Panc1 (cell line): Measurements from ENCODE around the gene CCDC61. TPM values are rescaled to one million over a fixed set of nuclear protein-coding genes. Genes with fewer than 3 reads are reported as not detected.

ENCODE experiments used
- ATAC-seq: fragments of 200-7000 bp; cut with Tn5 transposase; 2 replicates; pipeline ENCODE4 v1.9.1; 2020; ENCODE audit warnings: mild to moderate bottlenecking, moderate library complexity
- BruUV-seq: library from RNA; stranded (reverse); fragments of 400-500 nt; replicated peaks from 2 replicates; lab custom pipeline; 2021; lab: Mats Ljungman, UMichigan
- CTCF ChIA-PET: fragments of 300-600 bp; sonication (Branson Sonifier 250); formaldehyde crosslinking; loops from one replicate; lab custom pipeline; 2022; ENCODE audit warnings: antibody characterized with exemption; lab: Charles Lee
- POLR2A ChIA-PET: fragments of 300-600 bp; sonication (Branson Sonifier 250); formaldehyde crosslinking; loops from one replicate; lab custom pipeline; 2022; ENCODE audit warnings: antibody characterized with exemption; lab: Charles Lee
- DNase-seq: peaks from one replicate; pipeline ENCODE4 v3.0.0-alpha.2; 2010; ENCODE audit warnings: low read depth, low spot score
- H3K27ac ChIP-seq: 2 replicates; pipeline ENCODE4 v1.5.1; 2011; ENCODE audit warnings: mild to moderate bottlenecking, low read length, inconsistent platforms
- H3K27me3 ChIP-seq: fragments of 200-500 bp; sonication (Bioruptor generic); 2 replicates; pipeline ENCODE4 v1.6.0; 2014; ENCODE audit warnings: low read length, inconsistent platforms; ENCODE audit not compliant: control insufficient read depth, insufficient read depth
- H3K36me3 ChIP-seq: fragments of 200-500 bp; sonication (Bioruptor generic); 2 replicates; pipeline ENCODE4 v1.5.1; 2014; ENCODE audit warnings: inconsistent platforms, mild to moderate bottlenecking, low read length, moderate library complexity; ENCODE audit not compliant: control insufficient read depth, insufficient read depth
- H3K4me1 ChIP-seq: 2 replicates; pipeline ENCODE4 v1.5.1; 2011; ENCODE audit warnings: inconsistent platforms, mild to moderate bottlenecking, low read length, moderate library complexity; ENCODE audit not compliant: control insufficient read depth, insufficient read depth
- H3K4me3 ChIP-seq, 2 experiments: 2 replicates each; pipeline ENCODE4 v1.5.1; 2011 to 2012; ENCODE audit warnings: low read depth in 2 of 2, low read length in 2 of 2, mild to moderate bottlenecking in 2 of 2, inconsistent platforms in 1 of 2, moderate library complexity in 1 of 2
- H3K9me3 ChIP-seq: fragments of 200-500 bp; sonication (Bioruptor generic); 2 replicates; pipeline ENCODE4 v1.5.1; 2014; ENCODE audit warnings: low read depth, mild to moderate bottlenecking, inconsistent platforms, low read length, moderate library complexity; ENCODE audit not compliant: control insufficient read depth, insufficient read depth
- POLR2AphosphoS5 ChIP-seq: IDR thresholded peaks from 2 replicates; pipeline ENCODE4 v1.6.1; 2012; ENCODE audit warnings: mild to moderate bottlenecking, low read depth, low read length, moderate library complexity
- SIN3A ChIP-seq: IDR thresholded peaks from 2 replicates; pipeline ENCODE4 v1.6.1; 2012; ENCODE audit warnings: low read depth, mild to moderate bottlenecking, low read length, moderate library complexity, borderline replicate concordance; ENCODE audit not compliant: insufficient read depth
- TCF7L2 ChIP-seq: IDR thresholded peaks from 2 replicates; pipeline ENCODE4 v1.6.1; 2011; ENCODE audit warnings: mild to moderate bottlenecking, low read depth, low read length, inconsistent platforms
- in situ Hi-C: cut with HindIII; loops from 2 replicates; pipeline ENCODE4 v1.10.0; 2016; ENCODE audit warnings: low sequenced_read_pairs, low pct_unique_long_range_greater_than_20kb
- intact Hi-C: fragments of 100-400 bp; cut with micrococcal nuclease; formaldehyde crosslinking; loops from one replicate; pipeline ENCODE4 v1.10.0; 2022; ENCODE audit not compliant: unreplicated experiment
- total RNA-seq: library from RNA; stranded (reverse); gene quantifications from one replicate; pipeline ENCODE4 v1.2.1, GENCODE V29; 2021; ENCODE audit not compliant: unreplicated experiment
- TF ChIP-seq, protein P1 (sequence below), 2 experiments: IDR thresholded peaks; 2 replicates each; pipeline ENCODE4 v1.6.1; 2011 to 2012; ENCODE audit warnings: low read depth in 2 of 2, control low read depth in 1 of 2, low read length in 1 of 2, mild to moderate bottlenecking in 1 of 2, moderate library complexity in 1 of 2; ENCODE audit not compliant: insufficient read depth in 1 of 2
- TF ChIP-seq, protein P2 (sequence below): fragments of 450-650 bp; IDR thresholded peaks from 2 replicates; pipeline ENCODE4 v1.5.1; 2017; ENCODE audit warnings: mild to moderate bottlenecking

The CCDC61 gene
- total RNA-seq, 1 experiment from 2014 or later: 17.9 TPM

DNA sequence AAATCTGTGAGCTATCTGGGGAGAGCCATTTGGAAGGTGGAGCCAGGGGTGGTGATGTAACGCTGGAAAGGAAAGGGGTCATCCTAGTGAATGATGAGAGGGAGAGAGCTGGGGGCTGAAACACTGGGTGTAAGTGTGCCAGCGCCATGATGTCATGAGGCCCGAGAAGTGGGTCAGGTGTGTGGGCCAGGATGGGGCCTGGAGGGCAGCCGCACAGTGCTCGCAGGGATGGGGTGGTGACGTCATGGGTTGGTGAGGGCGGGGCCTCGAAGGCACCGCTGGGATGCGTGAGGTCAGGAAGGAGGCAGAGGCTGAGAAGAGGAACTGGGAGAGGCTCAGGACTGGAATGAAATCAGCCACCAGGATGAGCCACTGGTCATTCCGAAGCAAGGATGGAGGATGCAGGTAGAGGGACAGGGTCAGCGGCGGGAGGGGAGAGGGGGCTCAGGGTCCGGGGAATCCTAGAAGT is 4.4 kb downstream of the CCDC61 start:
- TF ChIP-seq, protein P1, sequence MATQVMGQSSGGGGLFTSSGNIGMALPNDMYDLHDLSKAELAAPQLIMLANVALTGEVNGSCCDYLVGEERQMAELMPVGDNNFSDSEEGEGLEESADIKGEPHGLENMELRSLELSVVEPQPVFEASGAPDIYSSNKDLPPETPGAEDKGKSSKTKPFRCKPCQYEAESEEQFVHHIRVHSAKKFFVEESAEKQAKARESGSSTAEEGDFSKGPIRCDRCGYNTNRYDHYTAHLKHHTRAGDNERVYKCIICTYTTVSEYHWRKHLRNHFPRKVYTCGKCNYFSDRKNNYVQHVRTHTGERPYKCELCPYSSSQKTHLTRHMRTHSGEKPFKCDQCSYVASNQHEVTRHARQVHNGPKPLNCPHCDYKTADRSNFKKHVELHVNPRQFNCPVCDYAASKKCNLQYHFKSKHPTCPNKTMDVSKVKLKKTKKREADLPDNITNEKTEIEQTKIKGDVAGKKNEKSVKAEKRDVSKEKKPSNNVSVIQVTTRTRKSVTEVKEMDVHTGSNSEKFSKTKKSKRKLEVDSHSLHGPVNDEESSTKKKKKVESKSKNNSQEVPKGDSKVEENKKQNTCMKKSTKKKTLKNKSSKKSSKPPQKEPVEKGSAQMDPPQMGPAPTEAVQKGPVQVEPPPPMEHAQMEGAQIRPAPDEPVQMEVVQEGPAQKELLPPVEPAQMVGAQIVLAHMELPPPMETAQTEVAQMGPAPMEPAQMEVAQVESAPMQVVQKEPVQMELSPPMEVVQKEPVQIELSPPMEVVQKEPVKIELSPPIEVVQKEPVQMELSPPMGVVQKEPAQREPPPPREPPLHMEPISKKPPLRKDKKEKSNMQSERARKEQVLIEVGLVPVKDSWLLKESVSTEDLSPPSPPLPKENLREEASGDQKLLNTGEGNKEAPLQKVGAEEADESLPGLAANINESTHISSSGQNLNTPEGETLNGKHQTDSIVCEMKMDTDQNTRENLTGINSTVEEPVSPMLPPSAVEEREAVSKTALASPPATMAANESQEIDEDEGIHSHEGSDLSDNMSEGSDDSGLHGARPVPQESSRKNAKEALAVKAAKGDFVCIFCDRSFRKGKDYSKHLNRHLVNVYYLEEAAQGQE (IDR thresholded peaks at IDR 0.05; ENCODE audit: insufficient read depth in 1 of 2, low read depth in 2 of 2, low read length in 1 of 2): no peak
- TF ChIP-seq TCF7L2 (no peak), SIN3A (no peak), POLR2AphosphoS5 (no peak)
- Histone ChIP-seq H3K4me3 (no peak overlapping the region; a peak in 1 of 4 replicates), H3K27ac (no peak overlapping the region), H3K9me3 (no peaks in the 10 kb centered on the region), H3K27me3 (no peaks in the 10 kb centered on the region), H3K36me3 (peaks cover 3% of the 10 kb centered on the region; the same call in 1 of the 2 replicates), H3K4me1 (peaks cover 4% of the 10 kb centered on the region)
- DNase-seq (no peak), ATAC-seq (no peak)
- intact Hi-C loops: no loop called here
- in situ Hi-C loops: no loop called here
- POLR2A ChIA-PET: no interaction called here
- no TSS peak for BruUV-seq
- CTCF ChIA-PET: no interaction called here

DNA sequence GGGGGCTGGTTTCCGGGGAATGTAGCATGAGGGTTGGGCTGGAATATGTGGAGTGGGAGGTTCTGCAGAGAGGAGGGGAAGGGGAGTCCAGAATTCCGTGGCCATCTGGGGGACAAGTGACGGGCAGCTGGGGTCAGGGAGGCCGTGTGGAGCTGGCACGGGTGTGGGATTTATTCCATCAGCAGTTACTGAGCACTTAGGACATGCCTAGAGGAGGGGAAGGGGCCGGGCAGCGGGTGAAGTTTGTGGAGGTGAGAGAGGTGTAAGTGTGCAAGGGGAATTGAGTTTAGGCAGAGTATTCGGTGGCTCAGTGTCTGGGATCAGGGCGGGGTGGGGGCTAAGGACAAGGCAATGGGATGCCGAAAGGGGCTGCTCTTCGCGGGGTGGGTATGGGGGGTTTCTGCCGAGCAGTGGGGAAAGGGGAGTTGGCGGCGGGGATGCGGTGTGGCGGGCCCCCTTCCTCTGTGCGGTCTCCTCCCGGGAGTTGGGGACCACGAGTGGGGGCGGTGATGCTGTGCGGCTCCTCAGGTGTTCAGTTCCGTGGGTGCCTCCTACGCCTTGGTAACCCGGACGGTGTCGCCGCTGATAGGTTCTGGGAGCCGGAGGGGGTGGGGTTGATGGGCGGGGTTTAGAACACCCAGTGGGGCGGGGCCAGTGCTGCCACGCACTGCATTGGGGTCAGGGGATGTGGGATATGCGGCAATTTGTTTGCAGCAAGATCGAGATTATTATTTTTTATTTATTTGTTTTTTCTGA is 5.4 kb downstream of the CCDC61 start:
- intact Hi-C loops: no loop called here
- BruUV-seq: no TSS peak
- no peak for DNase-seq
- peaks cover 4% of the 10 kb centered on the region for H3K4me1 ChIP-seq
- in situ Hi-C loops: no loop called here
- peak; percentile 66 for ATAC-seq
- H3K27ac ChIP-seq: no peak overlapping the region
- H3K27me3 ChIP-seq: no peaks in the 10 kb centered on the region
- no peaks in the 10 kb centered on the region for H3K9me3 ChIP-seq
- ChIA-PET POLR2A (no interaction called here), CTCF (interaction anchor here (0.5 kb wide), 1 partner anchor 76 kb away, joined by 10 read pairs; no protein-coding TSS in a partner anchor)
- TF ChIP-seq, protein P2, sequence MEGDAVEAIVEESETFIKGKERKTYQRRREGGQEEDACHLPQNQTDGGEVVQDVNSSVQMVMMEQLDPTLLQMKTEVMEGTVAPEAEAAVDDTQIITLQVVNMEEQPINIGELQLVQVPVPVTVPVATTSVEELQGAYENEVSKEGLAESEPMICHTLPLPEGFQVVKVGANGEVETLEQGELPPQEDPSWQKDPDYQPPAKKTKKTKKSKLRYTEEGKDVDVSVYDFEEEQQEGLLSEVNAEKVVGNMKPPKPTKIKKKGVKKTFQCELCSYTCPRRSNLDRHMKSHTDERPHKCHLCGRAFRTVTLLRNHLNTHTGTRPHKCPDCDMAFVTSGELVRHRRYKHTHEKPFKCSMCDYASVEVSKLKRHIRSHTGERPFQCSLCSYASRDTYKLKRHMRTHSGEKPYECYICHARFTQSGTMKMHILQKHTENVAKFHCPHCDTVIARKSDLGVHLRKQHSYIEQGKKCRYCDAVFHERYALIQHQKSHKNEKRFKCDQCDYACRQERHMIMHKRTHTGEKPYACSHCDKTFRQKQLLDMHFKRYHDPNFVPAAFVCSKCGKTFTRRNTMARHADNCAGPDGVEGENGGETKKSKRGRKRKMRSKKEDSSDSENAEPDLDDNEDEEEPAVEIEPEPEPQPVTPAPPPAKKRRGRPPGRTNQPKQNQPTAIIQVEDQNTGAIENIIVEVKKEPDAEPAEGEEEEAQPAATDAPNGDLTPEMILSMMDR: no peak
- TF ChIP-seq TCF7L2: no peak
- no peak for TF ChIP-seq POLR2AphosphoS5
- no peak for TF ChIP-seq SIN3A
- TF ChIP-seq, protein P1 (IDR thresholded peaks at IDR 0.05; ENCODE audit: insufficient read depth in 1 of 2, low read depth in 2 of 2, low read length in 1 of 2): no peak
- H3K36me3 ChIP-seq: peaks cover under 1% of the 10 kb centered on the region; the same call in 1 of the 2 replicates
- peak overlapping the region in 1 of 2 experiments; percentile 20; a peak in 1 of 4 replicates for H3K4me3 ChIP-seq
